Activated naive CD8-positive, alpha-beta T cell treated with anti-CD3 and anti-CD28 coated beads, Interleukin-2, amount 50 U/mL, for 24 hours (primary cell): ENCODE results near the gene TRAF3IP1.

Experiments used
- ATAC-seq: fragments of 150-1000 bp; cut with Tn5 transposase; one replicate; pipeline ENCODE4 v1.10.0; 2021
- DNase-seq: peaks from one replicate; pipeline ENCODE4 v3.0.0; 2021
- H3K27ac Mint-ChIP-seq: one replicate; pipeline ENCODE4 v1.8.0; 2021; ENCODE audit warnings: mild to moderate bottlenecking, mixed read lengths
- H3K27me3 Mint-ChIP-seq: one replicate; pipeline ENCODE4 v1.8.0; 2021; ENCODE audit warnings: mixed read lengths
- H3K36me3 Mint-ChIP-seq: one replicate; pipeline ENCODE4 v1.8.0; 2021; ENCODE audit warnings: low read depth, mixed read lengths
- H3K4me1 Mint-ChIP-seq: one replicate; pipeline ENCODE4 v1.8.0; 2021; ENCODE audit warnings: mixed read lengths
- H3K4me3 Mint-ChIP-seq: one replicate; pipeline ENCODE4 v1.8.0; 2021; ENCODE audit warnings: mild to moderate bottlenecking, moderate library complexity, mixed read lengths
- H3K9me3 Mint-ChIP-seq: one replicate; pipeline ENCODE4 v1.8.0; 2021; ENCODE audit warnings: mixed read lengths

The TRAF3IP1 gene

DNA sequence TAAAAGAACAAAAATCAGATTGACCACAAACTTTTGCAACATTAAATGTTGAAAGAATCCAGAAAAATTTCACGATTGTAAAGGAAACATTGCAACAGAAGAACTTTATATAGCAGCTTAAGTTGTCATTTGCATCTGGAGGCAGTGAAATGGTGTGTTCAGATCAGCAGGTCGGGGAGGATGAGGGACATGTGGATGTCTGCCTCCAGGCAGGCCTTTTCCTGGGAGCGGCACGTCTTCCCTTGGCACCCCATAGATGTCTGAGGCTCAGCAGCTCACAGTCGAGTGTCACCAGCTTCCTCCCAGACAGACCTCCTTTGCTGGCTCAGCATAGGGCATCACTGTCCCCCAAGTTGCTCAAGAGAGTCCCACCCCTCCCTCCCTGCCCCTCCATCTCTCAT lies 62.1 kb downstream of the TRAF3IP1 start:
- no peak for ATAC-seq
- Mint-ChIP-seq H3K4me3 (no peak overlapping the region), H3K4me1 (peaks cover 29% of the 10 kb centered on the region), H3K27ac (no peak overlapping the region), H3K9me3 (no peaks in the 10 kb centered on the region), H3K27me3 (no peaks in the 10 kb centered on the region), H3K36me3 (peaks cover 9% of the 10 kb centered on the region)
- no peak for DNase-seq

DNA sequence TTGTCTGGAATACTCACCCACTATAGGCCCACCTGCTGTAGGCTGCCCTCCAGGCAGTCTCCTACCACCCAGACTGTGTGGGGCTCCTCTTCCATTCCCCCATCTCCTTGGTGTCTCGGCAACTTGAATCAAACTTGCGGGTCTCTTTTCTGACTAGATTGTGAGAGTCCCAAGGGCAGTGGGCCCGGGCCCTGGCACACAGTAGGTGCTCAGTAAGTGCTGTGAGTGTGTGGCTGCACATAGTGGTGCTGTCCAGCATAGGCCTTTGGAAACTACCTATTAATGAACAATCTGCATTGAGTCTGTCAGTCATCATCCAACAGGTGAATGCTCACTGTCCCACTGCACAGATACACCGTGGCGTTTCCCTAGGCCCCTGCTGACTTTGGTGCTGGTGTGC lies 62.8 kb downstream of the TRAF3IP1 start:
- Mint-ChIP-seq H3K36me3 (peaks cover 9% of the 10 kb centered on the region), H3K27me3 (no peaks in the 10 kb centered on the region), H3K4me3 (no peak overlapping the region), H3K27ac (no peak overlapping the region), H3K9me3 (no peaks in the 10 kb centered on the region), H3K4me1 (peaks cover 25% of the 10 kb centered on the region)
- DNase-seq: no peak
- ATAC-seq: no peak

DNA sequence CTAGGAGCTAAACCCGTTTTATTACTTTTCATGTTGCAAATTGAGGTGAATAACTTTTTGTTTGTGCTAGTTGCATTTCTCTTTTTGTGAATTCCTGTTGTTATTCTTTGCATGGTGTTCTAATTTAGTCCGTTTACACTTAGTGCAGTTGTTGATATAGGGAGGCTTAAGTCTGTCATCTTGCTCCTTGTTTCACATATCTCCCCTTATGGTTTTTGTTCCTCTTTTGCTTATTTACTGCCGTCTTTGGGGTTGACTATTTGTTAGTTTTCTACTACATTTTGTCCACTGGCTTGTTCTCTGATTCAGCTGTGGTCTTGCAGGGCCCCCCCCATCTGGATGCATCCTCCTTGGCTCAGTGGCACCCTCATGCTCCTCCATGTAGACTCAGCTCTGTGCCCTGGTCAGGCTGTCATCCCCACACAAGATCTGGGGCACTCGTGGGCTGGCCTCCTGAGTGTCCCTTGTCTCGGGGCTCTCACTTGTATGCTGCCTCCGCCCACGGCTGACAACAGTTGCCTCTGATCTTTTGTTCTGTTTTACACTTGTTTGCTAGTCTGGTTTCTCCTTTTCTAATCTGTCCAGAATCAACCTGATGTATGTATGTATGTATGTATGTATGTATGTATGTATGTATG lies 63.5 kb downstream of the TRAF3IP1 start:
- Mint-ChIP-seq H3K27me3 (no peaks in the 10 kb centered on the region), H3K4me3 (no peak overlapping the region), H3K4me1 (peaks cover 23% of the 10 kb centered on the region), H3K36me3 (peaks cover 9% of the 10 kb centered on the region), H3K9me3 (no peaks in the 10 kb centered on the region), H3K27ac (no peak overlapping the region)
- ATAC-seq: no peak
- no peak for DNase-seq

DNA sequence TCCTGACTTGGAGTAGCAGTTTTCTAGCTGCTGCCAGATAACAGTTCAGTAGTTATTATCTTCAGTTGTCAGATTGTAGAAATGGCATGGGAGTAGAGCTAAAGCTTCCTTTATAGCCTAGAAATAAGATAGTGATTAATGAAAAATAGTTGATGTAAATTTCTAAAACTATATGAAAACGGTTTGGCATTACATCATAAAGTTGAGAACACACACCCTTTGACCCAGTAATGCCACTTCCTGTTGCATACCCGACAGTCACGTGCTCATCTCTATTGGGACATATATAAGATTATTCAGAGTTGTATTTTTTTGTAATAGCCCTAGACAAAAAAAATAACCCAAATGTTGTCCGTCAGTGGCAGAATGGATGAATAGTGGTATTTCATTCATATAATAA lies 67.0 kb downstream of the TRAF3IP1 start:
- H3K4me1 Mint-ChIP-seq: no peaks in the 10 kb centered on the region
- H3K27ac Mint-ChIP-seq: no peak overlapping the region

DNA sequence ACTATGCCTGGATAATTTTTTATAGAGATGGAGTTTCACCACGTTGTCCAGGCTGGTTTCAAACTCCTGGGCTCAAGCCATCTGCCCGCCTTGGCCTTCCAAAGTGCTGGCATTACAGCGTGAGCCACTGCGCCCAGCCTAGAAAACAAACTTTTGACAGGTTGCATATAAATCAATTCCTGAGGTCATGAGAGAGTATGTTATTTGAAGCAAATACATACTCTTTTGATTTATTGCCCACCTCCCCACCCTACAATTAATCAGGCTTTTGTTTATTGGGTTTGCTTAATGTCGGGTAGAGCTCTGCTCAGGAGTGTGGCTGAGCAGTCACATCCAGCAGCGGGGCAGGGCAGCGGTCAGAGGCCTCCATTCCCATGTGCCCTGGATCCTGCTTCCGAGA lies 68.5 kb downstream of the TRAF3IP1 start:
- H3K4me3 Mint-ChIP-seq: no peak overlapping the region
- H3K4me1 Mint-ChIP-seq: no peaks in the 10 kb centered on the region
- H3K27ac Mint-ChIP-seq: no peak overlapping the region
- peaks cover under 1% of the 10 kb centered on the region for H3K36me3 Mint-ChIP-seq
- H3K9me3 Mint-ChIP-seq: no peaks in the 10 kb centered on the region
- ATAC-seq: no peak
- no peaks in the 10 kb centered on the region for H3K27me3 Mint-ChIP-seq
- no peak for DNase-seq

More for the DNA sequence above, 67.0 kb downstream of the TRAF3IP1 start:
- ATAC-seq: no peak
- Mint-ChIP-seq H3K36me3 (peaks cover 5% of the 10 kb centered on the region), H3K4me3 (no peak overlapping the region), H3K27me3 (no peaks in the 10 kb centered on the region), H3K9me3 (no peaks in the 10 kb centered on the region)
- DNase-seq: no peak

DNA sequence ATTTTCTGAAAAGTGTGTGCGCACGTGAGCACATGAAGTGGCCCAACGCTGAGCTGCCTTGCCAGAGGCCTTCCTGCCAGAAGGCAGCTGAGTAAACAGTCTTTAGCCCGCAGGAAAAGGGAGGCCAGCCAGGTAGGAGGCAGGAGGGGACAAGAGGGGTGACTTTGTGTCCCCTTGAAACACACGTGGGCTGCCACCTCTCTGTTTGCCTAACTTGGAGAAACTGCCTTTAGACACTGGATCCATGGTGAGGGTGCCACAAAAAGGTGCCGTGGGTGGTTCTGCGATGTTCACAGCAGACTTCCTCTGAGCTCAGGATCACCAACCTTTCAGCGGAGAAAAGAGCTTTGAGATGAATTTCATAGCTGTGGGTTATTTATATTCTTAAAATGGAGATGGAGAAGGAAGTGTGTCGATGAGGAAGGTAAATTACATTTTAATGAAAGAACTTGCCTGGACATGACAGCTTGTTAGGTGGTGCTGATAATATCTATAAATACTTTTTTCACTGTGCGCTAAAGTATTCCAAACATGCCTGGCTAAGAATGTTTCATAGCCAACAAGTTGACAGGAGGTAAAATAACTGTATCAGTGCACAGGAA lies 69.8 kb downstream of the TRAF3IP1 start:
- H3K27ac Mint-ChIP-seq: no peak overlapping the region
- no peaks in the 10 kb centered on the region for H3K27me3 Mint-ChIP-seq
- H3K36me3 Mint-ChIP-seq: no peaks in the 10 kb centered on the region
- no peak overlapping the region for H3K4me3 Mint-ChIP-seq
- ATAC-seq (no peak), DNase-seq (no peak)
- no peaks in the 10 kb centered on the region for H3K9me3 Mint-ChIP-seq
- no peaks in the 10 kb centered on the region for H3K4me1 Mint-ChIP-seq

DNA sequence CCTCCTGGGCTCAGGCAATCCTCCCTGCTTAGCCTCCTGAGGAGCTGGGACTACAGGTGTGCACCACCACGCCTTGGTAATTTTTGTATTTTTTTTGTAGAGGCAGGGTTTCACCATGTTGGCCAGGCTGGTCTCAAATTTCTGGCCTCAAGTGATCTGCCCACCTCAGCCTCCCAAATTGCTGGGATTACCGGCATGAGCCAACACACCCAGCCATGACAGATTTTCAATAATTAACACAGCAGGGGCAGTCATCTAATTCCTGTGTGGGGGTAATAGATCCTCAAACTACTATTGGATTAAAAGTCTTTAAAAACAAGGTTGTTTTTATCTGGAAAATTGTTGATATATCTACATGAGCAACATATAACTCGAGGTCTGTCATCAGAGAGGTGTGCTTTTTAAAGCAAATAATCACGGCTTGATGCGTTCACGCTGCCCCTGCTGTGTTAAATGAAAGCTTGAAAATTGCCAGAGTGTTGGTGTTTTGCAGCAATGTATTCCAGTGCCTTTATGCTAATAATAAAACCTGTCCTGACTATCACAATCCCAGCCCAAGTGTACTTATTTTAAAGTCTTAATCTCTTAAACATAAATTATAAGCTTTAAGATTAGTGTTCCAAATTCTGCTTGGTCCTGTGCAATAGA lies 70.8 kb downstream of the TRAF3IP1 start:
- H3K27me3 Mint-ChIP-seq: no peaks in the 10 kb centered on the region
- H3K36me3 Mint-ChIP-seq: no peaks in the 10 kb centered on the region
- H3K4me1 Mint-ChIP-seq: no peaks in the 10 kb centered on the region
- H3K9me3 Mint-ChIP-seq: no peaks in the 10 kb centered on the region
- ATAC-seq (no peak), DNase-seq (no peak)
- no peak overlapping the region for H3K4me3 Mint-ChIP-seq
- no peak overlapping the region for H3K27ac Mint-ChIP-seq

DNA sequence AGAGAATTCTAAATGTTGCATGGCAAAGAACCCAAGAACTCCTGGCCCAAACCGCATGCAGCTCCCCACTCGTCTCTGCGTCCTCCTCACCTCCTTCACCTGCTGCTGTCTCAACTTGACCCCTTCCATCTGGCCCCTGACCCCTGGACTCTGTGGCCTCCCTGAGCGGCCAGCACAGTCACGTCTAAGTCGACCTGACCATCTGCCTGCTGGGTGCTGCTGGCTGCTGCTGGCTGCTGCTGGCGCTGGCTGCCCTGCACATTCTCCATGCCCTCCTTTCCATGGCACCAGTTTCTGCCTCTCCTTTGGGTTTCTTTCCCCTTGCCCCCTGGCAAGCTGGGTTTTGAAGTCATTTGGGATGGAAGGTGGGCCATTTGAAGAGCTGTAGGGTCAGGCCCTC lies 76.3 kb downstream of the TRAF3IP1 start:
- ATAC-seq (no peak), DNase-seq (no peak)
- Mint-ChIP-seq H3K36me3 (no peaks in the 10 kb centered on the region), H3K9me3 (no peaks in the 10 kb centered on the region), H3K4me3 (no peak overlapping the region), H3K27me3 (no peaks in the 10 kb centered on the region), H3K4me1 (no peaks in the 10 kb centered on the region), H3K27ac (no peak overlapping the region)

DNA sequence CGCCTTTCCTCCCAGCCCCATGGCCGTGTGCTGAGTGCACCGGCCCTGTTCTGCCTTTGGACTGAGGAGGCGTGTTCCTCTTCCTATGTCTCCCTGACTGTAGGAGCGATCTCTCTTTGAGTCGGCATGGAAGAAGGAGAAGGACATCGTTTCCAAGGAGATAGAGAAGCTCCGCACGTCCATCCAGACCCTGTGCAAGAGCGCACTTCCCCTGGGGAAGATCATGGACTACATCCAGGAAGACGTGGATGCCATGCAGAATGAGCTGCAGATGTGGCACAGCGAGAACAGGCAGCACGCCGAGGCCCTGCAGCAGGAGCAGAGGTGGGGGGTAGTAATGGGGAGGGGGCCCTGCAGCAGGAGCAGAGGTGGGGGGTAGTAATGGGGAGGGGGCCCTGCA lies 77.0 kb downstream of the TRAF3IP1 start:
- no peaks in the 10 kb centered on the region for H3K9me3 Mint-ChIP-seq
- H3K27ac Mint-ChIP-seq: no peak overlapping the region
- no peaks in the 10 kb centered on the region for H3K4me1 Mint-ChIP-seq
- ATAC-seq (no peak), DNase-seq (no peak)
- no peak overlapping the region for H3K4me3 Mint-ChIP-seq
- no peaks in the 10 kb centered on the region for H3K27me3 Mint-ChIP-seq
- H3K36me3 Mint-ChIP-seq: no peaks in the 10 kb centered on the region

DNA sequence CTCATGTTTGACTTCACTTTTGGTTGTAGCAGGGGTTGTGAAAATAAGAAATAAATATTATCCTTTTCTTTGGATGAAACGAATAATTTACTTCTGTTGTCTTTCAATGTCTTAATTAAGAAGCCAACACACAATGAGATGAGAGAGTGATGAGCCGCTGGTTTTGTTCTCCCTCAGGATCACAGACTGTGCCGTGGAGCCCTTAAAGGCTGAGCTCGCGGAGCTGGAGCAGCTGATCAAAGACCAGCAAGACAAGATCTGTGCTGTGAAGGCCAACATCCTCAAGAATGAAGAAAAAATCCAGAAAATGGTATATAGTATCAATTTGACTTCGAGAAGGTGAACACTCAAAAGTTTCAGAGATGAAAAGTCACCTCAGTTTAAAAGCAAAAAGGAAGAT lies 78.3 kb downstream of the TRAF3IP1 start:
- H3K36me3 Mint-ChIP-seq: no peaks in the 10 kb centered on the region
- H3K27me3 Mint-ChIP-seq: no peaks in the 10 kb centered on the region
- H3K4me1 Mint-ChIP-seq: no peaks in the 10 kb centered on the region
- DNase-seq (no peak), ATAC-seq (no peak)
- H3K9me3 Mint-ChIP-seq: no peaks in the 10 kb centered on the region
- no peak overlapping the region for H3K4me3 Mint-ChIP-seq
- no peak overlapping the region for H3K27ac Mint-ChIP-seq

DNA sequence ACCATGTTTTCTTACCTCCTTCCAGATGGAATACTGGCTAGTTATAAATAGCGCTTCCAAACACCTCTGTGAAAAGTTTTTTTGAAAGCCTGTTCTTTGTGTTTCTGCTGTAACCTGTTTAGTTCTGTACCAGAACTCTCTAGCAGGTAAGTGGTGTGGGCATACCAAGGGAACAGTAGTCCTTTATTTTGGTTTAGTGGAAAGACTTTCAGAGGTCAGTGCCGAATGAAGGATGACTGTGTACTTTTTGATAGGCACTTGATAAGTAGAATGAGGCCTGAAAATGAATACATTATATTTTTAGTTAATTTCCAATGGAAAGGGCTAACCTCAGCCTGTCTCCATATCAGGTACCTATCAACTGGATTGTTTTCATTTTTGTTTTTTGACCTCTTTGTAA lies 78.8 kb downstream of the TRAF3IP1 start:
- DNase-seq (no peak), ATAC-seq (no peak)
- H3K27ac Mint-ChIP-seq: no peak overlapping the region
- no peaks in the 10 kb centered on the region for H3K9me3 Mint-ChIP-seq
- no peaks in the 10 kb centered on the region for H3K27me3 Mint-ChIP-seq
- no peak overlapping the region for H3K4me3 Mint-ChIP-seq
- H3K36me3 Mint-ChIP-seq: no peaks in the 10 kb centered on the region
- no peaks in the 10 kb centered on the region for H3K4me1 Mint-ChIP-seq

DNA sequence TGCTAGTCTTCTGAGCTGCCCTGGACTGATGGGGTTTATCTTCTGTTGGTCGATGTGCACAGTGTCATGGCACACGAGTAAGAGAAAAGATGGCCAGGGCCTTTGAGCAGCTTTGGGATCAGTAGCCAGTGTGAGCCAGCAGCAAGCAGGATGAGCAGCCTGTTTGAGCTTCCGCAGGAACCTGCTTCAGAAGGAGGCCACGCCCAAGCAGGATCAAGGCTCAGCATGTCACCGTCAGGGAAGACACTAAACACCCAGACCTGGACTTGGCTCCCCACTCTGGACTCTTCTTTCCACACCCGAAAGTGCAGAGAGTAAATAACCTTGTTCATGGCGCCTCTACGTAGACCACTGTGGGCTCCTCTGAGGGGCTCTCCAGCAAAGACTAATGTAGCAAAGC lies 81.2 kb downstream of the TRAF3IP1 start:
- H3K4me3 Mint-ChIP-seq: no peak overlapping the region
- peaks cover 7% of the 10 kb centered on the region for H3K4me1 Mint-ChIP-seq
- no peak for ATAC-seq
- H3K27me3 Mint-ChIP-seq: no peaks in the 10 kb centered on the region
- DNase-seq: no peak
- no peak overlapping the region for H3K27ac Mint-ChIP-seq
- no peaks in the 10 kb centered on the region for H3K9me3 Mint-ChIP-seq
- no peaks in the 10 kb centered on the region for H3K36me3 Mint-ChIP-seq

DNA sequence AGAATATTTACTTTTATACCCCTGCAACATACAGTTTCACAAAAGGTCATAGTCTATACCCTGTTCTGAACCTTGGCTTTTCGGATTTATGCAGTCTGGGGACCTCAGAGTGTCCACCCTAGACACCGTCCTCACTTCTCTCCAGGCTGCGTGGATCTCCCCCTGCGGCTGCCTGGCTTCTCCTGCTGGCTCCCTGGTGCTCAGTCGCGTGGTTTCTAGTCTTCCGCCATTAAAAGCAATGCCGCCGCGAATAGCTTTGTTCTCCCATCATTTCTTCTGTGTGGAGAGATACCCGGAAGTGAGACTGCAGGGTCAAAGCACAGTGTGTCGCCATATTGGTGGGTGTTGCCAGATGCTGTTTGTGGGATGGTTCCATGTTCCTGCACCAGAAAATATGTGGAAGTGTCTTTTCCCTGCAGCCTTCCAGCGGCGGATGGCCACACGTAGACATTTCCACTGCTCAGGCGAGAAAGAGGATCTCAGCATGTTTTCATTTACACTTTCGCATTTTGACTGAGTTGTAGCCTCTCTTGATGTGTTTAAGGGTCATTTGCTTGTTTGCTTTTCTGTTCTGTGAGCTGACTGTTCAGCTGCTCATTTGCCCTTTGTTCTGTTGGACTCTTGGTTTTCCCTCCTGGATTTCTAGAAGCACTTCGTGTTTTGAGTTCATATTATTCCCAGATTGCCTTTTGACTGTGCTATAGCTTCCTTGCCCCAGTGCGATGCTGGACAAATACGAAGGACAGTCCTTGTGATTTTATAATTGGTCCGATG lies 83.5 kb downstream of the TRAF3IP1 start:
- Mint-ChIP-seq H3K4me1 (peaks cover 7% of the 10 kb centered on the region), H3K27me3 (no peaks in the 10 kb centered on the region), H3K4me3 (no peak overlapping the region), H3K36me3 (no peaks in the 10 kb centered on the region), H3K9me3 (no peaks in the 10 kb centered on the region), H3K27ac (no peak overlapping the region)
- ATAC-seq (no peak), DNase-seq (no peak)

DNA sequence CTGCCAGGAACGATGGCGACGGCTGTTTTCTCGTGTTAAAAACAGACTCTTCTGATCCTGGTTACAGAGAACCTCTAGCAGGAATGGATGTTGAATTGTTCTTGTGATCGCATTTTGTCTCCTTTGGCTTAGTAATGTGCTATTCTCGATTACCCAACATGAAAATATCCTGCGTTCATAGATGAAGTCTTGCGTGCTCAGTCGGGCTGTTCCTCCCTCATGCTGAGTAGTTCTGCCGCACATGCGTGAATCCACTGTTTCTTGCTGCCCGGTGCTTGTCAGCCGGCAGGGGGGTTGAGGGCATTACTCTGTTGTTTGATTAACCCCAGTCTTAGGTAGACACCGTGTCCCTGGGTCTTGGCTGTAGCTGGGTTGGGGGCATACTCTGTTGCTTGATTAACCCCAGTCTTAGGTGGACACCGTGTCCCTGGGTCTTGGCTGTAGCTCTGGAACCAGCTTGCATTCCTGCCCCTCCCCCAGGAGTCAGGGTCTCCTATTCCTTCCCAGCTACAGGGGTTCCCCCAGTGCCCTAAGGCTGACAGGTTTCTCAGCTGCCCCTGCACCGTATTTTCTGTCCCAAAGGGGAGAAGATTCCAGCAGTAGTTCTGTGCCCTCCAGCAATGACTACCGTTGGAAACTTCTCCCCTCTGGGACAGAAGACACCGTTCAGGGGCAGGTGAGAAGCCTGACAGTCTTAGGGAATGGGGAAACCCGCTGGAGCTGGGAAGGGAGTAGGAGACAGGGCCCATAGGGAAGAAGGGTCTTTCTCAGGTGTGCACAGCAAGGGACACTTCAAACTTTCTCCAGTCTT lies 84.3 kb downstream of the TRAF3IP1 start:
- ATAC-seq (no peak), DNase-seq (no peak)
- Mint-ChIP-seq H3K27ac (no peak overlapping the region), H3K4me3 (no peak overlapping the region), H3K27me3 (no peaks in the 10 kb centered on the region), H3K36me3 (no peaks in the 10 kb centered on the region), H3K4me1 (peaks cover 7% of the 10 kb centered on the region), H3K9me3 (no peaks in the 10 kb centered on the region)
